A549 (cell line): Measurements from ENCODE around the gene CMTR1.

Source experiments
- BHLHE40 ChIP-seq: IDR thresholded peaks from 2 replicates; pipeline ENCODE4 v1.6.1; 2012; ENCODE audit warnings: low read depth, low read length, inconsistent platforms
- CBX8 ChIP-seq: fragments of 200-600 bp; sonication (generic); IDR thresholded peaks from 2 replicates; pipeline ENCODE4 v1.6.1; 2016
- CEBPB ChIP-seq, 2 experiments: fragments of >200 bp in 1 of 2; sonication (Bioruptor Twin) in 1 of 2; formaldehyde crosslinking in 1 of 2; IDR thresholded peaks; 2 replicates each; pipeline ENCODE4 v1.6.1; 2012 to 2016
- CTCF ChIP-seq: fragments of >200 bp; sonication (Bioruptor Twin); formaldehyde crosslinking; IDR thresholded peaks from 3 replicates; pipeline ENCODE4 v1.5.1; 2016
- EP300 ChIP-seq, 2 experiments: fragments of >200 bp; sonication (Bioruptor Twin); formaldehyde crosslinking; IDR thresholded peaks; 2 replicates in 1 of 2; 3 replicates in 1 of 2; pipeline ENCODE4 v1.6.1; 2016 to 2017
- MYC ChIP-seq: IDR thresholded peaks from 2 replicates; pipeline ENCODE4 v1.6.1; 2012; ENCODE audit warnings: mild to moderate bottlenecking, inconsistent platforms, low read length, improper control_type of control experiment, borderline replicate concordance
- POLR2A ChIP-seq: IDR thresholded peaks from 2 replicates; pipeline ENCODE4 v1.6.1; 2012; ENCODE audit warnings: mild to moderate bottlenecking, low read length
- RAD21 ChIP-seq, 2 experiments: fragments of >200 bp in 1 of 2; sonication (Bioruptor Twin) in 1 of 2; formaldehyde crosslinking in 1 of 2; IDR thresholded peaks in 1 of 2; conservative IDR thresholded peaks in 1 of 2; 2 replicates in 1 of 2; 3 replicates in 1 of 2; pipeline ENCODE4 v1.6.1; 2012 to 2018; ENCODE audit warnings: inconsistent platforms in 1 of 2
- RFX5 ChIP-seq: fragments of 450-650 bp; IDR thresholded peaks from 2 replicates; pipeline ENCODE4 v1.7.1; 2014; ENCODE audit warnings: antibody characterized with exemption, mild to moderate bottlenecking, moderate library complexity
- ZFP36 ChIP-seq: fragments of 450-650 bp; IDR thresholded peaks from 2 replicates; pipeline ENCODE4 v1.6.1; 2014; ENCODE audit warnings: borderline replicate concordance; ENCODE audit not compliant: partially characterized antibody
- TF ChIP-seq, protein P1 (sequence below): fragments of 450-650 bp; IDR thresholded peaks from 2 replicates; pipeline ENCODE4 v1.6.1; 2014; ENCODE audit warnings: antibody characterized with exemption
- TF ChIP-seq, protein P2 (sequence below): IDR thresholded peaks from 2 replicates; pipeline ENCODE4 v1.6.1; 2012

GRCh38 chr6:37426945-37427510 is 6.0 kb upstream of the CMTR1 start:
- TF ChIP-seq CTCF: no peak
- TF ChIP-seq POLR2A: no peak
- no peak for TF ChIP-seq CEBPB (IDR thresholded peaks at IDR 0.05)
- no peak for TF ChIP-seq BHLHE40
- no peak for TF ChIP-seq MYC
- no peak for TF ChIP-seq RAD21 (conservative IDR thresholded peaks at IDR 0.05 in 1 of 2, IDR thresholded peaks at IDR 0.05 in 1 of 2)
- no peak for TF ChIP-seq ZFP36
- TF ChIP-seq, protein P1, sequence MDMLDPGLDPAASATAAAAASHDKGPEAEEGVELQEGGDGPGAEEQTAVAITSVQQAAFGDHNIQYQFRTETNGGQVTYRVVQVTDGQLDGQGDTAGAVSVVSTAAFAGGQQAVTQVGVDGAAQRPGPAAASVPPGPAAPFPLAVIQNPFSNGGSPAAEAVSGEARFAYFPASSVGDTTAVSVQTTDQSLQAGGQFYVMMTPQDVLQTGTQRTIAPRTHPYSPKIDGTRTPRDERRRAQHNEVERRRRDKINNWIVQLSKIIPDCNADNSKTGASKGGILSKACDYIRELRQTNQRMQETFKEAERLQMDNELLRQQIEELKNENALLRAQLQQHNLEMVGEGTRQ: no peak
- TF ChIP-seq RFX5: no peak
- TF ChIP-seq, protein P2, sequence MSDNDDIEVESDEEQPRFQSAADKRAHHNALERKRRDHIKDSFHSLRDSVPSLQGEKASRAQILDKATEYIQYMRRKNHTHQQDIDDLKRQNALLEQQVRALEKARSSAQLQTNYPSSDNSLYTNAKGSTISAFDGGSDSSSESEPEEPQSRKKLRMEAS: no peak
- no peak for TF ChIP-seq EP300 (IDR thresholded peaks at IDR 0.05)
- no peak for TF ChIP-seq CBX8
